Stimulated activated naive B cell treated with anti-CD40 and anti-IgM and Interleukin-4, amounts not matched to agents 10 μg/mL and 1 μg/mL and 100 μg/mL, for 72 hours (primary cell): ENCODE measurements around the gene PIGV.
"Not testable (repeated sequence)": the region's sequence is repeated elsewhere in the genome, so short reads cannot be mapped to it uniquely, and the experiment has no call there.

Experiments used
- ATAC-seq, 2 donors: fragments of 150-1000 bp; cut with Tn5 transposase; replicated peaks; 2 replicates each; pipeline ENCODE4 v1.10.0; 2021; ENCODE audit warnings: moderate library complexity in 1 of 2
- DNase-seq: peaks from one replicate; pipeline ENCODE4 v3.0.0; 2021
- H3K27ac Mint-ChIP-seq: one replicate; pipeline ENCODE4 v1.8.0; 2022; ENCODE audit warnings: mild to moderate bottlenecking, mixed read lengths
- H3K27me3 Mint-ChIP-seq, 2 donors: one replicate each; pipeline ENCODE4 v1.8.0; 2022; ENCODE audit warnings: mixed read lengths in 2 of 2
- H3K36me3 Mint-ChIP-seq, 2 donors: one replicate each; pipeline ENCODE4 v1.8.0; 2022; ENCODE audit warnings: mixed read lengths in 2 of 2, mild to moderate bottlenecking in 1 of 2
- H3K4me1 Mint-ChIP-seq, 2 donors: one replicate each; pipeline ENCODE4 v1.8.0; 2022; ENCODE audit warnings: mixed read lengths in 2 of 2, mild to moderate bottlenecking in 1 of 2
- H3K4me3 Mint-ChIP-seq, 2 donors: one replicate each; pipeline ENCODE4 v1.8.0; 2022; ENCODE audit warnings: mild to moderate bottlenecking in 2 of 2, mixed read lengths in 2 of 2, moderate library complexity in 1 of 2
- H3K9me3 Mint-ChIP-seq, 2 donors: one replicate each; pipeline ENCODE4 v1.8.0; 2022; ENCODE audit warnings: mixed read lengths in 2 of 2, mild to moderate bottlenecking in 1 of 2

The PIGV gene

GRCh38 chr1:26839339-26839722 is 51.6 kb downstream of the PIGV start:
- no peaks in the 10 kb centered on the region for H3K9me3 Mint-ChIP-seq
- ATAC-seq (peak; percentile 17 to 25), DNase-seq (no peak)
- peaks cover 46 to 49% of the 10 kb centered on the region in 2 donors for H3K36me3 Mint-ChIP-seq
- H3K27ac Mint-ChIP-seq, result peak overlapping the region; percentile 84
- H3K4me3 Mint-ChIP-seq, result peak overlapping the region in 1 of 2 donors; percentile 32
- H3K27me3 Mint-ChIP-seq, result no peaks in the 10 kb centered on the region
- peaks cover 14 to 17% of the 10 kb centered on the region in 2 donors for H3K4me1 Mint-ChIP-seq

- Mint-ChIP-seq H3K4me1 (peaks cover 13% of the 10 kb centered on the region in 2 donors), H3K36me3 (peaks cover 44 to 45% of the 10 kb centered on the region in 2 donors), H3K27ac (peak overlapping the region; percentile 84), H3K9me3 (no peaks in the 10 kb centered on the region), H3K27me3 (no peaks in the 10 kb centered on the region), H3K4me3 (no peak overlapping the region)
- ATAC-seq (no peak), DNase-seq (no peak)
Observed at GRCh38 chr1:26839779-26840178, 52.0 kb downstream of the PIGV start.

- Mint-ChIP-seq H3K27ac (no peak overlapping the region), H3K4me3 (no peak overlapping the region), H3K4me1 (peaks cover 0 to 2% of the 10 kb centered on the region in 2 donors), H3K36me3 (peaks cover 36 to 47% of the 10 kb centered on the region in 2 donors), H3K27me3 (no peaks in the 10 kb centered on the region), H3K9me3 (no peaks in the 10 kb centered on the region)
- DNase-seq (no peak), ATAC-seq (no peak)
Observed at GRCh38 chr1:26844424-26845196, 56.9 kb downstream of the PIGV start.

GRCh38 chr1:26847826-26848225 is 60.1 kb downstream of the PIGV start:
- H3K9me3 Mint-ChIP-seq, H3K27ac Mint-ChIP-seq, H3K4me1 Mint-ChIP-seq, H3K4me3 Mint-ChIP-seq, H3K27me3 Mint-ChIP-seq, DNase-seq, ATAC-seq: not testable (repeated sequence)
- H3K36me3 Mint-ChIP-seq, result peaks cover 50 to 63% of the 10 kb centered on the region in 2 donors
